Measurements from ENCODE around the gene VRK2. TPM values are rescaled to one million over a fixed set of nuclear protein-coding genes. Genes with fewer than 3 reads are reported as not detected.
"Not testable (repeated sequence)": the region's sequence is repeated elsewhere in the genome, so short reads cannot be mapped to it uniquely, and the experiment has no call there.

Gene VRK2
- total and polyA plus RNA-seq, 9 donors, result 7.3 to 19.8 (median 16.3) TPM

GRCh38 chr2:58081000-58081399 lies 34.4 kb downstream of the VRK2 start:
- no peaks in the 10 kb centered on the region for H3K36me3 ChIP-seq
- intact Hi-C loops (cut with DNase I), result no loop called here
- TF ChIP-seq, protein P1, sequence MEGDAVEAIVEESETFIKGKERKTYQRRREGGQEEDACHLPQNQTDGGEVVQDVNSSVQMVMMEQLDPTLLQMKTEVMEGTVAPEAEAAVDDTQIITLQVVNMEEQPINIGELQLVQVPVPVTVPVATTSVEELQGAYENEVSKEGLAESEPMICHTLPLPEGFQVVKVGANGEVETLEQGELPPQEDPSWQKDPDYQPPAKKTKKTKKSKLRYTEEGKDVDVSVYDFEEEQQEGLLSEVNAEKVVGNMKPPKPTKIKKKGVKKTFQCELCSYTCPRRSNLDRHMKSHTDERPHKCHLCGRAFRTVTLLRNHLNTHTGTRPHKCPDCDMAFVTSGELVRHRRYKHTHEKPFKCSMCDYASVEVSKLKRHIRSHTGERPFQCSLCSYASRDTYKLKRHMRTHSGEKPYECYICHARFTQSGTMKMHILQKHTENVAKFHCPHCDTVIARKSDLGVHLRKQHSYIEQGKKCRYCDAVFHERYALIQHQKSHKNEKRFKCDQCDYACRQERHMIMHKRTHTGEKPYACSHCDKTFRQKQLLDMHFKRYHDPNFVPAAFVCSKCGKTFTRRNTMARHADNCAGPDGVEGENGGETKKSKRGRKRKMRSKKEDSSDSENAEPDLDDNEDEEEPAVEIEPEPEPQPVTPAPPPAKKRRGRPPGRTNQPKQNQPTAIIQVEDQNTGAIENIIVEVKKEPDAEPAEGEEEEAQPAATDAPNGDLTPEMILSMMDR (IDR thresholded peaks at IDR 0.05), result no peak
- no peak for TF ChIP-seq EP300 (IDR thresholded peaks at IDR 0.05)
- TF ChIP-seq POLR2A (IDR thresholded peaks at IDR 0.05), result no peak

GRCh38 chr2:58089081-58089480 lies 42.5 kb downstream of the VRK2 start:
- 86 to 93% (median 91%) methylated on average over 2 of the region's 2 CpGs for WGBS, 3 donors
- H3K4me1 ChIP-seq (ENCODE audit: insufficient read depth), result no peaks in the 10 kb centered on the region
- H3K27ac ChIP-seq, result no peak overlapping the region
- no peaks in the 10 kb centered on the region for H3K27me3 ChIP-seq
- DNase-seq, result no peak
- intact Hi-C loops (cut with DNase I), result no loop called here
- TF ChIP-seq, protein P1 (IDR thresholded peaks at IDR 0.05), result no peak
- TF ChIP-seq POLR2A (IDR thresholded peaks at IDR 0.05), result no peak
- TF ChIP-seq EP300 (IDR thresholded peaks at IDR 0.05), result no peak
- H3K36me3 ChIP-seq, result no peaks in the 10 kb centered on the region
- H3K4me3 ChIP-seq, result no peak overlapping the region
- H3K9me3 ChIP-seq, result no peaks in the 10 kb centered on the region

More at GRCh38 chr2:58081000-58081399, 34.4 kb downstream of the VRK2 start:
- H3K9me3 ChIP-seq, result no peaks in the 10 kb centered on the region
- no peak overlapping the region for H3K27ac ChIP-seq
- no peak for DNase-seq
- no peaks in the 10 kb centered on the region for H3K4me1 ChIP-seq (ENCODE audit: insufficient read depth)
- H3K4me3 ChIP-seq, result no peak overlapping the region
- no peaks in the 10 kb centered on the region for H3K27me3 ChIP-seq

- H3K27ac ChIP-seq; H3K4me3 ChIP-seq; H3K27me3 ChIP-seq; DNase-seq; H3K36me3 ChIP-seq; H3K9me3 ChIP-seq; H3K4me1 ChIP-seq (ENCODE audit: insufficient read depth); intact Hi-C loops (cut with DNase I): not testable (repeated sequence)
- 94 to 98% (median 96%) methylated on average over 4 of the region's 4 CpGs for WGBS, 3 donors
These were observed 46.2 kb downstream of the VRK2 start for GRCh38 chr2:58092772-58093171.

DNA sequence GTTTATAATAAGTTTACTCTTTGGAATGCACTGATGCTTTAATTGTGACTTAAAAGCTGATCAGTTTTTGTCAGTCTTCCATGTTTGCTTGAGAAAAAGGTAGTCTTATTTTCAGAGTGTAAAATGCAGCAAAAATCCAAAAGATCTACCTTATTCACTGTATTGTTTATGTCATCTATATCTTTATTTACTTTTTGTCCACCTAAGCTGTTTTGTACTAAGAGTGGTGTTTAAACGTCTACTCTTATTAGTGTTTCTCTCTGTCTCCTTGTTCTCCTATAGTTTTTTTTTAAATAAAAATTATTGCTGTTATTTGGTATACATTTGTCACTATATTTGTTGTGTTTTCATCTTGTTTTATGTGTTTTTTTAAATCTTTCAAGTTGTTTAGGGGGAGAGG lies 50.4 kb downstream of the VRK2 start:
- no peaks in the 10 kb centered on the region for H3K27me3 ChIP-seq
- H3K4me1 ChIP-seq (ENCODE audit: insufficient read depth), result no peaks in the 10 kb centered on the region
- H3K9me3 ChIP-seq, result no peaks in the 10 kb centered on the region
- H3K36me3 ChIP-seq, result no peaks in the 10 kb centered on the region
- no peak for DNase-seq
- TF ChIP-seq EP300 (IDR thresholded peaks at IDR 0.05), result no peak
- TF ChIP-seq, protein P1 (IDR thresholded peaks at IDR 0.05), result no peak
- no peak for TF ChIP-seq POLR2A (IDR thresholded peaks at IDR 0.05)
- no peak overlapping the region for H3K4me3 ChIP-seq
- intact Hi-C loops (cut with DNase I), result no loop called here
- 50 to 71% (median 51%) methylated on average over 1 of the region's 1 CpG for WGBS, 3 donors
- no peak overlapping the region for H3K27ac ChIP-seq

GRCh38 chr2:58098254-58099095 lies 51.9 kb downstream of the VRK2 start:
- intact Hi-C loops (cut with DNase I), result no loop called here
- DNase-seq, result no peak
- Histone ChIP-seq H3K27ac (no peak overlapping the region), H3K4me1 (ENCODE audit: insufficient read depth) (no peaks in the 10 kb centered on the region), H3K9me3 (no peaks in the 10 kb centered on the region), H3K36me3 (no peaks in the 10 kb centered on the region), H3K4me3 (no peak overlapping the region), H3K27me3 (no peaks in the 10 kb centered on the region)
- WGBS, 3 donors, result 94 to 97% (median 97%) methylated on average over 4 of the region's 4 CpGs
- TF ChIP-seq, protein P1 (IDR thresholded peaks at IDR 0.05), result no peak
- no peak for TF ChIP-seq EP300 (IDR thresholded peaks at IDR 0.05)
- no peak for TF ChIP-seq POLR2A (IDR thresholded peaks at IDR 0.05)
